Activated CD8-positive, alpha-beta T cell treated with anti-CD3 and anti-CD28 coated beads, Interleukin-2, amount 10 ng/mL, durations not matched to agents 7 days and 5 days (primary cell): Measurements from ENCODE around the gene ARID4A. TPM values are rescaled to one million over a fixed set of nuclear protein-coding genes. Genes with fewer than 3 reads are reported as not detected.
"Not testable (repeated sequence)": the region's sequence is repeated elsewhere in the genome, so short reads cannot be mapped to it uniquely, and the experiment has no call there.

Experiments
- ATAC-seq: fragments of 150-1000 bp; cut with Tn5 transposase; one replicate; pipeline ENCODE4 v1.10.0; 2021; ENCODE audit warnings: moderate library complexity
- CTCF ChIA-PET: fragments of 350-600 bp; sonication (Branson Sonifier 250); formaldehyde crosslinking; loops from one replicate; lab custom pipeline; 2021; ENCODE audit warnings: antibody characterized with exemption; lab: Charles Lee
- POLR2A ChIA-PET: fragments of 350-600 bp; sonication (Branson Sonifier 250); formaldehyde crosslinking; loops from one replicate; lab custom pipeline; 2021; ENCODE audit warnings: antibody characterized with exemption; lab: Charles Lee
- DNase-seq: peaks from one replicate; pipeline ENCODE4 v3.0.0-alpha.2; 2020
- H3K27ac Mint-ChIP-seq: one replicate; pipeline ENCODE4 v1.8.0; 2021; ENCODE audit warnings: mild to moderate bottlenecking, mixed read lengths
- H3K27me3 Mint-ChIP-seq: one replicate; pipeline ENCODE4 v1.8.0; 2021; ENCODE audit warnings: low read depth, mixed read lengths
- H3K36me3 Mint-ChIP-seq: one replicate; pipeline ENCODE4 v1.8.0; 2021; ENCODE audit warnings: low read depth, mixed read lengths
- H3K4me1 Mint-ChIP-seq: one replicate; pipeline ENCODE4 v1.8.0; 2021; ENCODE audit warnings: low read depth, mixed read lengths
- H3K4me3 Mint-ChIP-seq: one replicate; pipeline ENCODE4 v1.8.0; 2021; ENCODE audit warnings: mild to moderate bottlenecking, mixed read lengths
- H3K9me3 Mint-ChIP-seq: one replicate; pipeline ENCODE4 v1.8.0; 2022; ENCODE audit warnings: mixed read lengths; ENCODE audit not compliant: insufficient read depth
- total RNA-seq, 2 experiments: library from RNA; stranded (reverse); gene quantifications; one replicate each; pipeline ENCODE4 v1.2.3, GENCODE V29; 2021

Gene ARID4A
- total RNA-seq, 2 experiments from 2014 or later, result 27.0 to 28.0 TPM

GRCh38 chr14:58401587-58401986, 103.2 kb downstream of the ARID4A start:
- Mint-ChIP-seq H3K4me1 (peaks cover 3% of the 10 kb centered on the region), H3K4me3 (no peak overlapping the region), H3K27me3 (no peaks in the 10 kb centered on the region), H3K36me3 (peaks cover 11% of the 10 kb centered on the region), H3K27ac (no peak overlapping the region), H3K9me3 (no peaks in the 10 kb centered on the region)
- CTCF ChIA-PET, result no interaction called here
- POLR2A ChIA-PET, result no interaction called here
- no peak for ATAC-seq
- no peak for DNase-seq

- Mint-ChIP-seq H3K9me3 (no peaks in the 10 kb centered on the region), H3K27ac (no peak overlapping the region), H3K36me3 (peaks cover 27% of the 10 kb centered on the region), H3K4me1 (no peaks in the 10 kb centered on the region), H3K4me3 (no peak overlapping the region), H3K27me3 (no peaks in the 10 kb centered on the region)
- ATAC-seq, result no peak
- DNase-seq, result no peak
- POLR2A ChIA-PET, result no interaction called here
- CTCF ChIA-PET, result interaction anchor here (4.4 kb wide), 1 partner anchor 12 kb away, joined by 31 read pairs; the partner anchor contains the start of gene TOMM20L
Observed at GRCh38 chr14:58408681-58409215, 110.4 kb downstream of the ARID4A start.

GRCh38 chr14:58414845-58415244, 116.5 kb downstream of the ARID4A start:
- Mint-ChIP-seq H3K27ac (no peak overlapping the region), H3K9me3 (no peaks in the 10 kb centered on the region), H3K27me3 (no peaks in the 10 kb centered on the region), H3K36me3 (peaks cover 53% of the 10 kb centered on the region), H3K4me1 (peaks cover 4% of the 10 kb centered on the region), H3K4me3 (no peak overlapping the region)
- no peak for DNase-seq
- CTCF ChIA-PET, result no interaction called here
- POLR2A ChIA-PET, result no interaction called here
- ATAC-seq, result no peak

- no peak for ATAC-seq
- Mint-ChIP-seq H3K27me3 (no peaks in the 10 kb centered on the region), H3K4me3 (no peak overlapping the region), H3K4me1 (peaks cover 5% of the 10 kb centered on the region), H3K27ac (no peak overlapping the region), H3K36me3 (peaks cover 50% of the 10 kb centered on the region), H3K9me3 (no peaks in the 10 kb centered on the region)
- POLR2A ChIA-PET, result interaction anchor here (1.0 kb wide), 1 partner anchor 11 kb away, joined by 3 read pairs; the partner anchor contains the start of gene TIMM9
- DNase-seq, result no peak
- CTCF ChIA-PET, result no interaction called here
Observed at GRCh38 chr14:58415636-58416547, 117.5 kb downstream of the ARID4A start.

- H3K9me3 Mint-ChIP-seq, H3K4me1 Mint-ChIP-seq, H3K4me3 Mint-ChIP-seq, DNase-seq, CTCF ChIA-PET, H3K27me3 Mint-ChIP-seq, ATAC-seq: not testable (repeated sequence)
- Mint-ChIP-seq H3K36me3 (peaks cover 52% of the 10 kb centered on the region), H3K27ac (peak overlapping the region; percentile 46)
- POLR2A ChIA-PET, result interaction anchor here (1.0 kb wide), 1 partner anchor 10 kb away, joined by 3 read pairs; the partner anchor contains the start of gene TIMM9
Observed at GRCh38 chr14:58416934-58417333, 118.6 kb downstream of the ARID4A start.

Other genes starting within 250 kb of the ARID4A start
- gene ARMH4, start 146.3 kb upstream of the ARID4A start, total RNA-seq, result not detected
- 10 to 100 TPM; 49.5 to 53.4 TPM for gene ACTR10, start 98.4 kb upstream of the ARID4A start, total RNA-seq
- 100 to 1,000 TPM; 257 to 275 TPM for gene PSMA3, start 53.7 kb upstream of the ARID4A start, total RNA-seq
- gene TOMM20L, start 97.4 kb downstream of the ARID4A start, total RNA-seq, result not detected
- gene TIMM9, start 129.0 kb downstream of the ARID4A start, total RNA-seq, result 10 to 100 TPM; 34.6 to 37.7 TPM
- gene KIAA0586, start 129.2 kb downstream of the ARID4A start, total RNA-seq, result 10 to 100 TPM; 24.9 to 27.0 TPM